Transverse colon (tissue), 4 donors: Measurements from ENCODE around the gene NOL9.

Experiments
- POLR2A ChIP-seq: fragments of 450-650 bp; IDR thresholded peaks from one replicate; pipeline ENCODE4 v1.6.1; 2016; ENCODE audit warnings: antibody characterized with exemption, mild to moderate bottlenecking, moderate library complexity
- POLR2AphosphoS5 ChIP-seq, 3 donors: sonication (generic); formaldehyde crosslinking; IDR thresholded peaks; one replicate each; pipeline ENCODE4 v1.6.1; 2016; ENCODE audit warnings: antibody characterized with exemption in 3 of 3
- TF ChIP-seq, protein P1 (sequence below), 5 experiments: fragments of 200-600 bp in 3 of 5; fragments of 450-650 bp in 2 of 5; sonication (generic) in 3 of 5; IDR thresholded peaks; 1 replicate in 2 of 5; 2 replicates in 3 of 5; pipeline ENCODE4 v1.5.1; 2016 to 2017; ENCODE audit warnings: antibody characterized with exemption in 5 of 5, inconsistent platforms in 3 of 5, mild to moderate bottlenecking in 2 of 5, moderate library complexity in 1 of 5

- TF ChIP-seq POLR2AphosphoS5 (IDR thresholded peaks at IDR 0.05) (no peak), POLR2A (no peak)
- TF ChIP-seq, protein P1, sequence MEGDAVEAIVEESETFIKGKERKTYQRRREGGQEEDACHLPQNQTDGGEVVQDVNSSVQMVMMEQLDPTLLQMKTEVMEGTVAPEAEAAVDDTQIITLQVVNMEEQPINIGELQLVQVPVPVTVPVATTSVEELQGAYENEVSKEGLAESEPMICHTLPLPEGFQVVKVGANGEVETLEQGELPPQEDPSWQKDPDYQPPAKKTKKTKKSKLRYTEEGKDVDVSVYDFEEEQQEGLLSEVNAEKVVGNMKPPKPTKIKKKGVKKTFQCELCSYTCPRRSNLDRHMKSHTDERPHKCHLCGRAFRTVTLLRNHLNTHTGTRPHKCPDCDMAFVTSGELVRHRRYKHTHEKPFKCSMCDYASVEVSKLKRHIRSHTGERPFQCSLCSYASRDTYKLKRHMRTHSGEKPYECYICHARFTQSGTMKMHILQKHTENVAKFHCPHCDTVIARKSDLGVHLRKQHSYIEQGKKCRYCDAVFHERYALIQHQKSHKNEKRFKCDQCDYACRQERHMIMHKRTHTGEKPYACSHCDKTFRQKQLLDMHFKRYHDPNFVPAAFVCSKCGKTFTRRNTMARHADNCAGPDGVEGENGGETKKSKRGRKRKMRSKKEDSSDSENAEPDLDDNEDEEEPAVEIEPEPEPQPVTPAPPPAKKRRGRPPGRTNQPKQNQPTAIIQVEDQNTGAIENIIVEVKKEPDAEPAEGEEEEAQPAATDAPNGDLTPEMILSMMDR (IDR thresholded peaks at IDR 0.05), result no peak
Observed at GRCh38 chr1:6515771-6516170, 38.5 kb downstream of the NOL9 start.
